ENCODE data around the gene IFIT5.

IFIT5 gene

DNA sequence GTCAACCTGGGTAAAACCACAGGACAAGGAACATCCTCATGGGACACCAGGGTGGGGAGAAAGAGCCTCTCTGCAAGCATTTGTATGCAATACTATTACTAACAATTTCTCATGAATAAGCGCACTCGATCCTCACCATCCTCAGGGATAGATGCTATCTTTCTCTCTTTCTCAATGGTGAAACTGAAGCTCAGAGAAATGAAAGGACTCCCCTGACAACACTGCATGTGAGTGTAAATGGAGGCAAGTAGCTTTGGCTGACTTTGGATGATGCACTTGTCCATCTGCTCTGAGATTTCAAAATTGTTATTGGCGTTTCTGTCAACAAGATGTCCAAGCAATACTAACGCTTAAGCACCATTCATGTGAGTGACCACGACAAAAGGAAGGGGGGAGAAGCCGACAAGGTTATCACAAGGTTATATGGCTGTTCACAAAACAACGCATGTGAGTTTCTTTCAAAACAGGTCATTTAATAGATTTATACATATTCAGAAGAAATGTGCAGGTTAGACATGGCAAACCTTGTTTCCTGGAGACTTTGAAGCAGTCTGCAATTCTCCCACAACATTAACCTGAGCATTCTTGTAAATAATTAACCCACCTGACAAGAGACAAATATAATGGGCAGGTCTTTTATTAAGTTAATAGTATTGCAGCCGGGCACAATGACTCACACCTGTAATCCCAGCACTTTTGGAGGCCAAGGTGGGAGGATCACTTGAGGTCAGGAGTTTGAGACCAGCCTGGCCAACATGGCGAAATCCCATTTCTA lies 54.0 kb downstream of the IFIT5 start:
- Histone ChIP-seq H3K27me3 (replicated peaks; ENCODE audit: control insufficient read depth, insufficient read depth, low read length) (no peaks in the 10 kb centered on the region), H3K36me3 (ENCODE audit: control insufficient read depth, insufficient read depth, low read length) (no peaks in the 10 kb centered on the region), H3K4me3 (replicated peaks; ENCODE audit: low read depth, low read length) (no peak overlapping the region)
- no peak for DNase-seq (ENCODE audit: extremely low read depth, insufficient read length)
- TF ChIP-seq, protein P1, sequence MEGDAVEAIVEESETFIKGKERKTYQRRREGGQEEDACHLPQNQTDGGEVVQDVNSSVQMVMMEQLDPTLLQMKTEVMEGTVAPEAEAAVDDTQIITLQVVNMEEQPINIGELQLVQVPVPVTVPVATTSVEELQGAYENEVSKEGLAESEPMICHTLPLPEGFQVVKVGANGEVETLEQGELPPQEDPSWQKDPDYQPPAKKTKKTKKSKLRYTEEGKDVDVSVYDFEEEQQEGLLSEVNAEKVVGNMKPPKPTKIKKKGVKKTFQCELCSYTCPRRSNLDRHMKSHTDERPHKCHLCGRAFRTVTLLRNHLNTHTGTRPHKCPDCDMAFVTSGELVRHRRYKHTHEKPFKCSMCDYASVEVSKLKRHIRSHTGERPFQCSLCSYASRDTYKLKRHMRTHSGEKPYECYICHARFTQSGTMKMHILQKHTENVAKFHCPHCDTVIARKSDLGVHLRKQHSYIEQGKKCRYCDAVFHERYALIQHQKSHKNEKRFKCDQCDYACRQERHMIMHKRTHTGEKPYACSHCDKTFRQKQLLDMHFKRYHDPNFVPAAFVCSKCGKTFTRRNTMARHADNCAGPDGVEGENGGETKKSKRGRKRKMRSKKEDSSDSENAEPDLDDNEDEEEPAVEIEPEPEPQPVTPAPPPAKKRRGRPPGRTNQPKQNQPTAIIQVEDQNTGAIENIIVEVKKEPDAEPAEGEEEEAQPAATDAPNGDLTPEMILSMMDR (IDR thresholded peaks at IDR 0.05; ENCODE audit: insufficient read depth, low read length, poor library complexity, severe bottlenecking), result no peak

DNA sequence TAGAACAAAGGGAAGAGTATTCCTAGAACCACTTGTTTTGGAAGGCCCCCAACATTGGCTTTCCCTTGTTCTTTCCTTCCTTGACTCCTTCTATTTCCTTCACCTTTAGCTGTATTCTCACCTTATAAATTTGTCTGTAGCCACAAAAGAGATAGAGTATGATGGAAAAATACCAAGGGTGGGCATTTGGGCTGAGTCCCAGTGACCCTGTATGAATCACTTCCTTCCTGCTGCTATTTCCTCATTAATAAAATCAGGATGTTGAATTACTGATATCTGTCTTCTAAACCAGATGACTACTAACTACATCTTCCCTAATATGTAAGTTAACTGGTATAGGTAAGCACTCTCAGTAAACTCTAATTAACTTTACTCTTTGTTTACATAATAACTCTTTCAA lies 55.1 kb downstream of the IFIT5 start:
- H3K36me3 ChIP-seq (ENCODE audit: control insufficient read depth, insufficient read depth, low read length), result no peaks in the 10 kb centered on the region
- H3K27me3 ChIP-seq (replicated peaks; ENCODE audit: control insufficient read depth, insufficient read depth, low read length), result no peaks in the 10 kb centered on the region
- no peak for DNase-seq (ENCODE audit: extremely low read depth, insufficient read length)
- TF ChIP-seq, protein P1 (IDR thresholded peaks at IDR 0.05; ENCODE audit: insufficient read depth, low read length, poor library complexity, severe bottlenecking), result no peak
- no peak overlapping the region for H3K4me3 ChIP-seq (replicated peaks; ENCODE audit: low read depth, low read length)
